Measurements from ENCODE around the gene GUCY2D.

DNA sequence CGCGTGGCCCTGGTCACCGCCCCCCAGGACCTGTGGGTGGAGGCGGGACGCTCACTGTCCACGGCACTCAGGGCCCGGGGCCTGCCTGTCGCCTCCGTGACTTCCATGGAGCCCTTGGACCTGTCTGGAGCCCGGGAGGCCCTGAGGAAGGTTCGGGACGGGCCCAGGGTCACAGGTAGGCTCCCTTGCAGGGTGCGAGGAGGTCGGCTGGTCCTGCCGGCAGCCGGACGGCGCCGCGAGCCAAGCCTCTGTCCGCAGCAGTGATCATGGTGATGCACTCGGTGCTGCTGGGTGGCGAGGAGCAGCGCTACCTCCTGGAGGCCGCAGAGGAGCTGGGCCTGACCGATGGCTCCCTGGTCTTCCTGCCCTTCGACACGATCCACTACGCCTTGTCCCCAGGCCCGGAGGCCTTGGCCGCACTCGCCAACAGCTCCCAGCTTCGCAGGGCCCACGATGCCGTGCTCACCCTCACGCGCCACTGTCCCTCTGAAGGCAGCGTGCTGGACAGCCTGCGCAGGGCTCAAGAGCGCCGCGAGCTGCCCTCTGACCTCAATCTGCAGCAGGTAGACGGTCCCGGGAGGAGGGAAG is 1.3 kb downstream of the GUCY2D start:
- TF ChIP-seq ARNT (IDR thresholded peaks at IDR 0.05) (no peak), PKNOX1 (IDR thresholded peaks at IDR 0.05) (no peak), L3MBTL2 (conservative IDR thresholded peaks at IDR 0.05) (no peak), ELF4 (IDR thresholded peaks at IDR 0.05) (no peak), FOXM1 (IDR thresholded peaks at IDR 0.05; ENCODE audit: borderline replicate concordance) (no peak), SUZ12 (IDR thresholded peaks at IDR 0.05) (no peak), BHLHE40 (IDR thresholded peaks at IDR 0.05; ENCODE audit: borderline replicate concordance) (no peak)
